ENCODE results near the gene RAB11FIP4.
"Not testable (repeated sequence)": the region's sequence is repeated elsewhere in the genome, so short reads cannot be mapped to it uniquely, and the experiment has no call there.

RAB11FIP4 gene, protein sequence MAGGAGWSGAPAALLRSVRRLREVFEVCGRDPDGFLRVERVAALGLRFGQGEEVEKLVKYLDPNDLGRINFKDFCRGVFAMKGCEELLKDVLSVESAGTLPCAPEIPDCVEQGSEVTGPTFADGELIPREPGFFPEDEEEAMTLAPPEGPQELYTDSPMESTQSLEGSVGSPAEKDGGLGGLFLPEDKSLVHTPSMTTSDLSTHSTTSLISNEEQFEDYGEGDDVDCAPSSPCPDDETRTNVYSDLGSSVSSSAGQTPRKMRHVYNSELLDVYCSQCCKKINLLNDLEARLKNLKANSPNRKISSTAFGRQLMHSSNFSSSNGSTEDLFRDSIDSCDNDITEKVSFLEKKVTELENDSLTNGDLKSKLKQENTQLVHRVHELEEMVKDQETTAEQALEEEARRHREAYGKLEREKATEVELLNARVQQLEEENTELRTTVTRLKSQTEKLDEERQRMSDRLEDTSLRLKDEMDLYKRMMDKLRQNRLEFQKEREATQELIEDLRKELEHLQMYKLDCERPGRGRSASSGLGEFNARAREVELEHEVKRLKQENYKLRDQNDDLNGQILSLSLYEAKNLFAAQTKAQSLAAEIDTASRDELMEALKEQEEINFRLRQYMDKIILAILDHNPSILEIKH

DNA sequence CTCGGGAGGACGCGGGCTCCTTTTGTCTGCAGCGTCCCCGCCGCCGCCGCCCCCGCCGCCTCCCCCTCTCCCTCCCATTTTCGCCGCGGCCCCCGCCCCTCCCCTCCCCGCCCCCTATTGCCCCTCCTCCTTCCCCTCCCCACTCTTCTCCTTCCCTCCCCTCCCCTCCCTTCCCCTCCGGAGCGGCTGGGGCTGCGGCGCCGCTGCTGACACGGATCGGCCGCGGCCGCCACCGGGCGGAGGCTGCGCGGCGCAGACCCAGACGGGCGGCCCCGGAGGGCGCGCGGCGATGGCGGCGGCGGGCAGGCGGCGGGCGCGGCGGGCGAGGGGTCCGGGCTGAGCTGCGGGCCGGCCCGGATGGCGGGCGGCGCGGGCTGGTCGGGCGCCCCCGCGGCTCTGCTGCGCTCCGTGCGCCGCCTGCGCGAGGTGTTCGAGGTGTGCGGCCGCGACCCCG lies at the start of gene RAB11FIP4:
Gene RAB11FIP4 (plus strand): TSS at position 180 of the 454 bp plus-strand sequence. CDS start 178 bp downstream, at position 358.
- no peak within 1 kb of the TSS for H3K4me3 ChIP-seq (ENCODE audit: low read depth in 1 of 2, low read length in 2 of 2)
- H2AFZ ChIP-seq (ENCODE audit: low read depth, low read length) = no peak within 1 kb of the TSS
- no peak within 1 kb of the TSS for H3K27ac ChIP-seq (ENCODE audit: low read length)
- H3K4me1 ChIP-seq (ENCODE audit: insufficient read depth, low read length) = no peaks in the 10 kb centered on the region
- H3K36me3 ChIP-seq (ENCODE audit: insufficient read depth, low read length) = no peaks in the 10 kb centered on the region
- DNase-seq (no peak), ATAC-seq (ENCODE audit: insufficient read depth, low read depth) (no peak)
- no peaks in the 10 kb centered on the region for H3K27me3 ChIP-seq (ENCODE audit: insufficient read depth, low read length, poor library complexity)
- no peak within 1 kb of the TSS for H3K9ac ChIP-seq (ENCODE audit: low read depth, low read length)
- H3K9me3 ChIP-seq (ENCODE audit: insufficient read depth, low read length, severe bottlenecking) = no peaks in the 10 kb centered on the region
- no peaks in the 10 kb centered on the region for H4K20me1 ChIP-seq (ENCODE audit: insufficient read depth, low read length)
- TF ChIP-seq, protein P1, sequence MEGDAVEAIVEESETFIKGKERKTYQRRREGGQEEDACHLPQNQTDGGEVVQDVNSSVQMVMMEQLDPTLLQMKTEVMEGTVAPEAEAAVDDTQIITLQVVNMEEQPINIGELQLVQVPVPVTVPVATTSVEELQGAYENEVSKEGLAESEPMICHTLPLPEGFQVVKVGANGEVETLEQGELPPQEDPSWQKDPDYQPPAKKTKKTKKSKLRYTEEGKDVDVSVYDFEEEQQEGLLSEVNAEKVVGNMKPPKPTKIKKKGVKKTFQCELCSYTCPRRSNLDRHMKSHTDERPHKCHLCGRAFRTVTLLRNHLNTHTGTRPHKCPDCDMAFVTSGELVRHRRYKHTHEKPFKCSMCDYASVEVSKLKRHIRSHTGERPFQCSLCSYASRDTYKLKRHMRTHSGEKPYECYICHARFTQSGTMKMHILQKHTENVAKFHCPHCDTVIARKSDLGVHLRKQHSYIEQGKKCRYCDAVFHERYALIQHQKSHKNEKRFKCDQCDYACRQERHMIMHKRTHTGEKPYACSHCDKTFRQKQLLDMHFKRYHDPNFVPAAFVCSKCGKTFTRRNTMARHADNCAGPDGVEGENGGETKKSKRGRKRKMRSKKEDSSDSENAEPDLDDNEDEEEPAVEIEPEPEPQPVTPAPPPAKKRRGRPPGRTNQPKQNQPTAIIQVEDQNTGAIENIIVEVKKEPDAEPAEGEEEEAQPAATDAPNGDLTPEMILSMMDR (IDR thresholded peaks at IDR 0.05; ENCODE audit: borderline replicate concordance, extremely low read depth, low read length, poor library complexity, severe bottlenecking) = no peak
- TF ChIP-seq EZH2 (IDR thresholded peaks at IDR 0.05; ENCODE audit: borderline replicate concordance, low read depth, low read length, severe bottlenecking) = no peak
- no peak within 1 kb of the TSS for H3K4me2 ChIP-seq (ENCODE audit: insufficient read depth, low read length)
- H3K79me2 ChIP-seq (ENCODE audit: insufficient read depth, low read length) = no peaks in the 10 kb centered on the region

DNA sequence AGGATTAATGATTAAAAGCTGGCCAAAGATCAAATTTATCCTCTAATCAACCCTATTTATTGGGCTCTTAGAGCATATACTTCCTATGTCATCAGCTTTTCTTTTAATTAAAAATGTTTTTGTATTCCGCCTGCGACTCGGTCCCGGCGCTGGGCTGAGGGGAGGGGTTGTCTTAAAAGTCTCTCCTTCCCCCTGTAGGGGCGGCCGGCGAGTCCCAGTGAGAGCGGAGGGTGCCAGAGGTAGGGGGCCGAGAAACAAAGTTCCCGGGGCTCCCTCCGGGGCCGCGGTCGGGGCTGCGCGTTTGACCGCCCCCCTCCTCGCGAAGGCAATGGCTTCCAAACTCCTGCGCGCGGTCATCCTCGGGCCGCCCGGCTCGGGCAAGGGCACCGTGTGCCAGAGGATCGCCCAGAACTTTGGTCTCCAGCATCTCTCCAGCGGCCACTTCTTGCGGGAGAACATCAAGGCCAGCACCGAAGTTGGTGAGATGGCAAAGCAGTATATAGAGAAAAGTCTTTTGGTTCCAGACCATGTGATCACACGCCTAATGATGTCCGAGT lies 46.2 kb upstream of the RAB11FIP4 start:
- not testable (repeated sequence) for H4K20me1 ChIP-seq (ENCODE audit: insufficient read depth, low read length); DNase-seq; H3K9ac ChIP-seq (ENCODE audit: low read depth, low read length); H3K27ac ChIP-seq (ENCODE audit: low read length); H2AFZ ChIP-seq (ENCODE audit: low read depth, low read length); H3K4me3 ChIP-seq (ENCODE audit: low read depth in 1 of 2, low read length in 2 of 2); H3K4me1 ChIP-seq (ENCODE audit: insufficient read depth, low read length); H3K79me2 ChIP-seq (ENCODE audit: insufficient read depth, low read length); H3K9me3 ChIP-seq (ENCODE audit: insufficient read depth, low read length, severe bottlenecking); H3K4me2 ChIP-seq (ENCODE audit: insufficient read depth, low read length); H3K27me3 ChIP-seq (ENCODE audit: insufficient read depth, low read length, poor library complexity); ATAC-seq (ENCODE audit: insufficient read depth, low read depth)
- peaks cover 46% of the 10 kb centered on the region for H3K36me3 ChIP-seq (ENCODE audit: insufficient read depth, low read length)

DNA sequence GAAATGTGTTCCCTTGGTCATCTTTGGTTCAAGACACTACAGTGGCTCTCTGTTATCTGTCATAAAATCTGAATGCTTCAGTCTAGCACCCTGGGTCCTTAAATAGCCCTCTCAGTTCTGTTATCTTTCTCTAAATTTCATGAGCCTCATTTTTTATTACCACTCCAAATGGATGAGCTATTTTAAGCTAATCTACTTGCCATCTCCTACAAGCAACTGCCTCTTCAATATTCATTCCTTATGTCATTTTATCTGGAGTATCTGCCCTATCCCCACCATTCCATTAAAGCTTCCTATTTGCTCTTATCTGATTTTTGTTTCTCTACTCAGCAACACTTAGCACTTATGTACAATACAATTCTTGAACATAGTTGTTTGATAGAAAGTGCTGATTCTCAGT lies 42.0 kb upstream of the RAB11FIP4 start:
- Histone ChIP-seq H3K9me3 (ENCODE audit: insufficient read depth, low read length, severe bottlenecking) (no peaks in the 10 kb centered on the region), H2AFZ (ENCODE audit: low read depth, low read length) (no peak overlapping the region), H3K27ac (ENCODE audit: low read length) (no peak overlapping the region), H3K9ac (ENCODE audit: low read depth, low read length) (no peak overlapping the region), H3K4me1 (ENCODE audit: insufficient read depth, low read length) (no peaks in the 10 kb centered on the region), H3K27me3 (ENCODE audit: insufficient read depth, low read length, poor library complexity) (no peaks in the 10 kb centered on the region), H4K20me1 (ENCODE audit: insufficient read depth, low read length) (no peaks in the 10 kb centered on the region), H3K4me2 (ENCODE audit: insufficient read depth, low read length) (no peak overlapping the region), H3K4me3 (ENCODE audit: low read depth in 1 of 2, low read length in 2 of 2) (no peak overlapping the region), H3K79me2 (ENCODE audit: insufficient read depth, low read length) (no peaks in the 10 kb centered on the region), H3K36me3 (ENCODE audit: insufficient read depth, low read length) (peaks cover 49% of the 10 kb centered on the region)
- DNase-seq (no peak), ATAC-seq (ENCODE audit: insufficient read depth, low read depth) (no peak)
- TF ChIP-seq, protein P1 (IDR thresholded peaks at IDR 0.05; ENCODE audit: borderline replicate concordance, extremely low read depth, low read length, poor library complexity, severe bottlenecking) = no peak
- TF ChIP-seq EZH2 (IDR thresholded peaks at IDR 0.05; ENCODE audit: borderline replicate concordance, low read depth, low read length, severe bottlenecking) = no peak

DNA sequence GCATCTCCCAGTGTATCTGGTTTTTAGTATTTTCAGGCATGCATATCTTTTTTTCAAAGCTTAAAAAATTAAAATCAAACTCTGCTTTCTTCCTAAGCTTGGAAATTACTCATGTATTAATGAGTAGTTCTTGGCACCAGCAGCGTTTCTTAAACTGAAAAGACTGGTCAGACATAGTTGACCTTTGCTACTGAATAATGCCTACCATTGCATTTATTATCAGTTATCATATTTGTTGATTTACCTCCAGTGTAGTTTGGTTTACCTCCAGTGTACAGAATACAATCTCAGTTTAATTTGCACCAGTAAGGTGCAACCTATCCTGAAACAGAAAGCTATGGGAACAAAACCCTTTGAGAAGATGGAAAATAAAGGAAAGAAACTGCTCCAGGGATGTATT lies 35.5 kb upstream of the RAB11FIP4 start:
- Histone ChIP-seq H3K27me3 (ENCODE audit: insufficient read depth, low read length, poor library complexity) (no peaks in the 10 kb centered on the region), H3K27ac (ENCODE audit: low read length) (no peak overlapping the region), H4K20me1 (ENCODE audit: insufficient read depth, low read length) (no peaks in the 10 kb centered on the region), H3K36me3 (ENCODE audit: insufficient read depth, low read length) (peaks cover 79% of the 10 kb centered on the region), H2AFZ (ENCODE audit: low read depth, low read length) (no peak overlapping the region), H3K4me3 (ENCODE audit: low read depth in 1 of 2, low read length in 2 of 2) (no peak overlapping the region), H3K9me3 (ENCODE audit: insufficient read depth, low read length, severe bottlenecking) (no peaks in the 10 kb centered on the region), H3K79me2 (ENCODE audit: insufficient read depth, low read length) (no peaks in the 10 kb centered on the region), H3K9ac (ENCODE audit: low read depth, low read length) (no peak overlapping the region), H3K4me1 (ENCODE audit: insufficient read depth, low read length) (no peaks in the 10 kb centered on the region), H3K4me2 (ENCODE audit: insufficient read depth, low read length) (no peak overlapping the region)
- TF ChIP-seq EZH2 (IDR thresholded peaks at IDR 0.05; ENCODE audit: borderline replicate concordance, low read depth, low read length, severe bottlenecking) = no peak
- no peak for ATAC-seq (ENCODE audit: insufficient read depth, low read depth)
- DNase-seq = no peak
